Ishikawa (cell line): ENCODE measurements around the gene C9orf43.
"Not testable (repeated sequence)": the region's sequence is repeated elsewhere in the genome, so short reads cannot be mapped to it uniquely, and the experiment has no call there.

Experiments
- EP300 ChIP-seq: IDR thresholded peaks from 2 replicates; pipeline ENCODE4 v1.6.1; 2012; ENCODE audit warnings: borderline replicate concordance
- RAD21 ChIP-seq: IDR thresholded peaks from 2 replicates; pipeline ENCODE4 v1.6.1; 2012; ENCODE audit warnings: low read depth
- TCF12 ChIP-seq: IDR thresholded peaks from 2 replicates; pipeline ENCODE4 v1.6.1; 2012; ENCODE audit warnings: low read depth
- TEAD4 ChIP-seq: IDR thresholded peaks from 2 replicates; pipeline ENCODE4 v1.6.1; 2012
- ZBTB7A ChIP-seq: IDR thresholded peaks from 2 replicates; pipeline ENCODE4 v1.6.1; 2012; ENCODE audit warnings: low read depth
- TF ChIP-seq, protein P1 (sequence below): IDR thresholded peaks from 2 replicates; pipeline ENCODE4 v1.6.1; 2012

DNA sequence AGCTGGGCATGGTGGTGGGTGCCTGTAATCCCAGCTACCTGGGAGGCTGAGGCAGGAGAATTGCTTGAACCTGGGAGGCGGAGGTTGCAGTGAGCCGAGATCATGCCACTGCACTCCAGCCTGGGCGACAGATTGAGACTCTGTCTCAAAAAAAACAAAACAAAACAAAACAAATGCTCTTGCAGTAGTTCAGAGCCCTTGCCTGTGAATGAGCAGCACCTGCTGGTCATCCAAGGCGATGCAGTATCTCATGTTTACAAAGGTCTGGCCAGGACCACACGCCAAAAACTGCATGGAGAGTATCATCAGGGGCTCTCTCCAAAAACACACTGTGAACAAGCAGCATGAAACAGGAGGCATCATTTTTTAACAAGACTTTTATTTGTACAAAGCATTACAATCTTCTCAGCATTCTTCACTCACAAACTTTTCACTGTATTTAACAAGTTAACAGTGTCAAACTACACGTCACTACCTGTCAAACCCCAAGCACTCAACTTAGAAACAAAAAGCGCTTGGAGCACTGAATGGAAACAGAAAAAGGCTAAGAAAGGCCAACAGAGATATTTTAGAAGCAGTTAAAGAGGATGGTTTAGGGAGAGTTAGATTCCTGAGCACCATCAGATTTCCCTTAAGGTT lies 3.6 kb upstream of the C9orf43 start:
- TF ChIP-seq RAD21 = peak; percentile 70
- TF ChIP-seq, protein P1, sequence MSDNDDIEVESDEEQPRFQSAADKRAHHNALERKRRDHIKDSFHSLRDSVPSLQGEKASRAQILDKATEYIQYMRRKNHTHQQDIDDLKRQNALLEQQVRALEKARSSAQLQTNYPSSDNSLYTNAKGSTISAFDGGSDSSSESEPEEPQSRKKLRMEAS = not testable (repeated sequence)
- TF ChIP-seq TEAD4, TCF12, EP300, ZBTB7A: not testable (repeated sequence)
